Measurements from ENCODE around the gene PSAP. TPM values are rescaled to one million over a fixed set of nuclear protein-coding genes. Genes with fewer than 3 reads are reported as not detected.

Gene PSAP
- total RNA-seq, 1 experiment from 2014 or later = 336 TPM

DNA sequence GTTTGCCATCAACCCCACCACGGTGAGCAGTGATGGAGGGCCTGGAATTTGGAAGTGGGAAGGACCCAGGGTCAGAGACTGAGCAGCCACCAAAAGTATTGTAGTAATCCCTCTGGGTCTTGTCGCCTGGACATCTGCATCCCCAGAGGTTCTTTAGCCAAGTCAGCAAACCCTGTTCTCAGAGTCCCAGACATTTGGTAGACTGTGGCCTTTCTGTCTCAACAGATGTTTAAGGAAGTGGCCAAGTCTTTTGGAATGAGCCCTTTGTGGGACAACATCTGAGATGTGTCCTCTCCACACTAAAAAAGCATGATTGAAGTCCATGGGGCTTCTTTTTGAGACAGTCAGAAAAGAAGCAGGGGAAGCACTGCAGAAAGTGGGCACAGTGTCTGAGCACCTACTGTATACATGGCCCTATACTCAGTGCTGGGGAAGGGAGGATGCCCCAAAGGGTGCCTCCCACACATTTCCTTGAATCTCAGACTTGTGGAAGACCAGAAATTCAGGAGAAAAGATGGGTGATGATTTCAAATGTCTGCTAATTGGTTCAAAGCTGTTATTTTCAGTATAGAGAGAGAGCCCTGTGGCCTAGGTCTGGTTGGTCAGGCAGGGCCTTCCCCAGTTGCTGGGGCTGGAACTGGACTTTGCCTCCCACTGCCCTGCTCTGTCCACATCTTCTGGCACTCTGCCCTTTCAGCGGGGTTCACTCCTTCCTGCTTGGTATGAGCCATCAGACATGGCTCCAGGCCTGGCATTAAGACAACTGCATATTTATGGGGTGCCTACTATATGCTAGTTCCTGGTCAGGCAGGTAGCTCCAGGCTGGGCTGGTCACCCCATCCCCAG lies 51.2 kb downstream of the PSAP start:
- Histone ChIP-seq H2BK15ac (ENCODE audit: low read depth, low read length) (no peak overlapping the region), H3K14ac (ENCODE audit: insufficient read depth, low read length) (no peak overlapping the region; the same call in 1 of the 2 replicates), H3K4ac (ENCODE audit: low read depth, low read length) (no peak overlapping the region), H3T11ph (ENCODE audit: low read length) (no peak overlapping the region), H2BK5ac (ENCODE audit: insufficient read length, low read length) (no peak overlapping the region), H3K18ac (ENCODE audit: insufficient read length, low read depth, low read length) (no peak overlapping the region), H3K56ac (ENCODE audit: insufficient read length, low read depth, low read length) (no peak overlapping the region), H3K27me3 (ENCODE audit: insufficient read depth, low read length) (0 out of 2 replicates have a peak, but pooled peaks cover 2% of the 10 kb centered on the region), H3K27ac (ENCODE audit: insufficient read length, low read depth, low read length) (no peak overlapping the region), H2BK20ac (ENCODE audit: low read depth, low read length, poor library complexity, severe bottlenecking) (no peak overlapping the region), H2BK120ac (ENCODE audit: low read depth, low read length, poor library complexity, severe bottlenecking) (no peak overlapping the region), H3K79me1 (ENCODE audit: insufficient read depth, low read depth, low read length, poor library complexity, severe bottlenecking) (no peaks in the 10 kb centered on the region), H2AFZ (ENCODE audit: low read length) (no peak overlapping the region), H4K5ac (ENCODE audit: insufficient read length, low read depth, low read length) (no peak overlapping the region), H3K4me1 (ENCODE audit: insufficient read depth, low read length) (no peaks in the 10 kb centered on the region), H3K9me3 (ENCODE audit: control insufficient read depth, low read depth, low read length) (no peaks in the 10 kb centered on the region), H3K23ac (ENCODE audit: insufficient read length, low read depth, low read length) (no peak overlapping the region), H2BK12ac (ENCODE audit: insufficient read length, low read depth, low read length) (no peak overlapping the region), H4K91ac (ENCODE audit: insufficient read length, low read depth, low read length) (no peak overlapping the region), H3K79me2 (ENCODE audit: insufficient read depth, low read length) (no peaks in the 10 kb centered on the region), H3K4me2 (ENCODE audit: insufficient read depth, insufficient read length, low read length) (no peak overlapping the region), H4K20me1 (ENCODE audit: control insufficient read depth, insufficient read depth, insufficient read length) (no peaks in the 10 kb centered on the region), H3K9ac (ENCODE audit: extremely low read depth, insufficient read length, low read length) (no peak overlapping the region), H3K23me2 (ENCODE audit: insufficient read length, low read depth, low read length, poor library complexity, severe bottlenecking) (no peaks in the 10 kb centered on the region), H4K8ac (replicated peaks; ENCODE audit: insufficient read length, low read depth, low read length) (no peak overlapping the region), H2AK5ac (ENCODE audit: insufficient read length, low read length) (no peak overlapping the region)
- Mint-ChIP-seq H3K9me3 (no peaks in the 10 kb centered on the region; a peak in 1 of 5 replicates), H3K36me3 (ENCODE audit: insufficient read depth in 1 of 3, low read depth in 3 of 3) (no peaks in the 10 kb centered on the region), H3K4me1 (peaks cover 0 to 3% of the 10 kb centered on the region in 2 experiments; a peak in 1 of 4 replicates), H3K27me3 (ENCODE audit: low read depth) (peaks cover 9% of the 10 kb centered on the region), H3K27ac (no peak overlapping the region), H3K4me3 (no peak overlapping the region)
- DNase-seq = no peak
- TF ChIP-seq, protein P1, sequence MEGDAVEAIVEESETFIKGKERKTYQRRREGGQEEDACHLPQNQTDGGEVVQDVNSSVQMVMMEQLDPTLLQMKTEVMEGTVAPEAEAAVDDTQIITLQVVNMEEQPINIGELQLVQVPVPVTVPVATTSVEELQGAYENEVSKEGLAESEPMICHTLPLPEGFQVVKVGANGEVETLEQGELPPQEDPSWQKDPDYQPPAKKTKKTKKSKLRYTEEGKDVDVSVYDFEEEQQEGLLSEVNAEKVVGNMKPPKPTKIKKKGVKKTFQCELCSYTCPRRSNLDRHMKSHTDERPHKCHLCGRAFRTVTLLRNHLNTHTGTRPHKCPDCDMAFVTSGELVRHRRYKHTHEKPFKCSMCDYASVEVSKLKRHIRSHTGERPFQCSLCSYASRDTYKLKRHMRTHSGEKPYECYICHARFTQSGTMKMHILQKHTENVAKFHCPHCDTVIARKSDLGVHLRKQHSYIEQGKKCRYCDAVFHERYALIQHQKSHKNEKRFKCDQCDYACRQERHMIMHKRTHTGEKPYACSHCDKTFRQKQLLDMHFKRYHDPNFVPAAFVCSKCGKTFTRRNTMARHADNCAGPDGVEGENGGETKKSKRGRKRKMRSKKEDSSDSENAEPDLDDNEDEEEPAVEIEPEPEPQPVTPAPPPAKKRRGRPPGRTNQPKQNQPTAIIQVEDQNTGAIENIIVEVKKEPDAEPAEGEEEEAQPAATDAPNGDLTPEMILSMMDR (conservative IDR thresholded peaks at IDR 0.05) = no peak
- no CpG with 5 or more reads among the region's 3 CpGs for WGBS (ENCODE audit: extremely low coverage, insufficient read length, low lambda C conversion rate)

All from H9 (cell line).